GM21423 (cell line): ENCODE results near the gene GAPDHS.

Experiments used
- ATAC-seq: cut with Tn5 transposase; IDR thresholded peaks from one replicate; pipeline ENCODE4 v1.9.1; 2021; ENCODE audit warnings: mild to moderate bottlenecking, moderate library complexity; ENCODE audit not compliant: unreplicated experiment

The GAPDHS gene

GRCh38 chr19:35534803-35535480 is 1.7 kb downstream of the GAPDHS start:
- ATAC-seq = no peak

GRCh38 chr19:35539314-35539713 is 6.1 kb downstream of the GAPDHS start:
- ATAC-seq = no peak

DNA sequence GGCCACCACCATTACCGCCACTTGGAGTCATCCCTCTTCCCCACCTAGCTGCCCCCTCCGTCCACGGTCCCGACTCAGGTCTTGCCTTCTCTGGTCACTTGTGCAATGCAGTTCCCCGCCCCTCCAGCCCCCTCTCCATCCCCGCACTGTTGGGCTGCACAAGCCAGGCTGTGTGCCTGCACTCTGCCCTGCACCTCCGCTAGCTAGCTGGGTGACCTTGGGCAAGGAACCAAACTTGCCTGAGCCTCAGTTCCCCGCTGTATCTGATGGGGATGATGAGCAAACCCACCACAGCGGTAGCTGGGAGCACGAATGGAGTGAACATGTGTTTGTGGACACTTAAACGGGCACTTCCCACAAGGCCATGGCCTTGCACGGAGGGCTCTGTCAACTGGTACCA is 6.6 kb downstream of the GAPDHS start:
- no peak for ATAC-seq

- no peak for ATAC-seq
These were observed 7.2 kb downstream of the GAPDHS start for GRCh38 chr19:35540356-35540927.

- no peak for ATAC-seq
These were observed 9.0 kb downstream of the GAPDHS start for GRCh38 chr19:35542209-35542608.

DNA sequence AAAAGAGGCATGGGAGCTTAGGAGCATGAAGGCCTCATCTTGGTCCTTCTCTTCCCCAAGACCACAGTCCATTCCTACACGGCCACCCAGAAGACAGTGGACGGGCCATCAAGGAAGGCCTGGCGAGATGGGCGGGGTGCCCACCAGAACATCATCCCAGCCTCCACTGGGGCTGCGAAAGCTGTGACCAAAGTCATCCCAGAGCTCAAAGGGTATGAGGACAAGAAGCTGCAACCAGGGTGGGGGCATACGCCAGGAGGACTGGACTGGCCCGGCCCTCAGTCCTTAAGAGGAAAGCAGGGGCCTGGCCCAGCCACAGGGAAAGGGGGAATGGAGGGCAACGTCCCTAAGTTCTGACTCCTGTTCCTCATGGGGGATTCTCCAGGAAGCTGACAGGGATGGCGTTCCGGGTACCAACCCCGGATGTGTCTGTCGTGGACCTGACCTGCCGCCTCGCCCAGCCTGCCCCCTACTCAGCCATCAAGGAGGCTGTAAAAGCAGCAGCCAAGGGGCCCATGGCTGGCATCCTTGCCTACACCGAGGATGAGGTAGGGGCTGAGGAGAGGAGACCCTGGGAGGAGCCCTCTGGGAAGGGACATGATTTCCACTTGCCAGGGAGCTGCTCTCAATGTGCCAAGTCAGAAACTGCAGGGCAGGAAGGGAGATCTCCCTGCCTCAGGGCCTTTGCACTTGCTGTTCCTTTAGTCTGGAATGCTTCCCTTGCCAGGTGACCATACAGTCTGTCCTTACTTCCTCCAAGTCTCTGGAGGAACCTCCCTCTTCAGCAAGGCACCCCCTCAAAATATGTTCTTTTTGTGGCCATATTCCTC is 10.2 kb downstream of the GAPDHS start:
- ATAC-seq = no peak

- no peak for ATAC-seq
These were observed 11.0 kb downstream of the GAPDHS start for GRCh38 chr19:35544110-35544802.

DNA sequence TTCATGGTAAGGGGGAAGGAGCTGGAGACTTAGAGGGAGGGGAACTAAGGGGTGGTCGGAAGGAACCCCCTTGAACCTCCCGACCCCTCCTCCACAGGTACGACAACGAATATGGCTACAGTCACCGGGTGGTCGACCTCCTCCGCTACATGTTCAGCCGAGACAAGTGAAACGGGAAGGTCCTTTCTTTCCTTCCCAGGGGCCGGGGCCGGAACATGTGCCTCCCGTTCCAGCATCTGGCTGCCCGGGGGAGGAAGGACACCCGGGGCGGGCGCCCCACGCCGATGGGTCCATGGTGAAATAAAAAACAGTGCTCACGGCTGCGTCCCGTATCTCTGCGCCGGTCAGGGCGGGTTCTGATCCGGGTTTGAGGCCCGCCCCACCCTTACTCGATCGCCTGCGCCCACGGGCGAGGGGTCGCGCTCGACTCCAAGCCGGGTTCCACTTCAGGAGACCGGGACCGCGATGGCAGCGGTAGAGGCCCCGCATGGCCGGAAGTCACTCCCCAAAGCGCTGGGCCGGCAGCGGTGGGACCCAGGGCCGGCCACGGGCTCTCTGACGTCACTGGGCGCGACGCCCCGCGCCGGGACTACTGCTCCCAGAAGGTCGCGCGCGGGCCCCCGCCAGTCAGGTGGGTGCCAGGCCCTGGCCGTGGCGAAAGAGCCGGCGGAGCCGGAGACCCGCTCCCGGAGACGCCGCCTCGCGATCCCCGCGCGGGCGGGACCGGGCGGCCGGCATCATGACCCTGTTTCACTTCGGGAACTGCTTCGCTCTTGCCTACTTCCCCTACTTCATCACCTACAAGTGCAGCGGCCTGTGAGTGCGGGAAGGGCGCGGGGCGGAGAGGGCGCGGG is 12.0 kb downstream of the GAPDHS start, which contains the start of gene TMEM147:
Gene TMEM147 (plus strand): TSS at position 626 of the 854 bp plus-strand sequence. CDS start 114 bp downstream, at position 740.
- peak; percentile 84 for ATAC-seq

DNA sequence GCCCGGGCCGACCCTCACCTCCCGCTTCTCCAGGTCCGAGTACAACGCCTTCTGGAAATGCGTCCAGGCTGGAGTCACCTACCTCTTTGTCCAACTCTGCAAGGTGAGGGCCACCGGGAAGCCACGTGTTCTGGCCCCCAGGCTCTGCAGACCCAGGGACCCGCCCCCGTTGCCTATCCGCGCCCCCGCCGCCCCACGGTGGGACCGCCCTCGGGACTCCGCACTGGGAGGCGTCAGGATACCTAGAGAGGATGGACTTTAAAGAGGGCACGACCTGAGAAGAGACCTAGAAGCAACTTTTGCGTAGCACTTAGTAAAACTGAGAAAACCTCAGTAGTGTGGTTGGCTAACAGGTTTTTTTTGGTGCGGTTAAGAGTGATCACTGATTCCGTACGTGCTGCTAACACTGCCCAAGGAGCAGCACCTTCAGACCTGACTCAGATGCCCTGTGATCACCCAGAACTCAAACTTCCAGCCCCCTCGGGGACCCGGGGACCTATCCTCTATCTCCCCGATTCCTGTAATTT is 12.7 kb downstream of the GAPDHS start:
- ATAC-seq = peak; percentile 28

DNA sequence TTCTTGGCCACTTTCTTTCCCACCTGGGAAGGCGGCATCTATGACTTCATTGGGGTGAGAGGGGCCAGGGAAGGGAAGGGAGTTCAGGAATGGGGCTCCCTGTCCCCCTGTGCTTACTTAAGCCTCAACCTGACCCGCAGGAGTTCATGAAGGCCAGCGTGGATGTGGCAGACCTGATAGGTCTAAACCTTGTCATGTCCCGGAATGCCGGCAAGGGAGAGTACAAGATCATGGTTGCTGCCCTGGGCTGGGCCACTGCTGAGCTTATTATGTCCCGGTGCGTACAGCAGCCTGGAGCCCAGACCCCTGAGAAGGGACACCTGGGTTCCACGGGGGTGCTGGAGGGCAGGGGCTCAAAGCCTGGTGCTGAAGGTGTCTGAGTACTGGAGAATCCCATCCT is 13.3 kb downstream of the GAPDHS start:
- ATAC-seq = no peak

GRCh38 chr19:35549174-35549788 is 16.0 kb downstream of the GAPDHS start:
- no peak for ATAC-seq

- ATAC-seq = no peak
These were observed 16.7 kb downstream of the GAPDHS start for GRCh38 chr19:35549879-35550523.

- no peak for ATAC-seq
These were observed 18.0 kb downstream of the GAPDHS start for GRCh38 chr19:35551091-35551810.

GRCh38 chr19:35552534-35553384 is 19.5 kb downstream of the GAPDHS start:
- ATAC-seq = no peak

GRCh38 chr19:35553385-35554000 is 20.2 kb downstream of the GAPDHS start:
- ATAC-seq = no peak

- no peak for ATAC-seq
These were observed 20.8 kb downstream of the GAPDHS start for GRCh38 chr19:35554076-35554475.
